Erythroblast (primary cell): ENCODE data around the gene ICE2.

Experiments used
- GATA1 ChIP-seq: IDR thresholded peaks from 2 replicates; pipeline ENCODE4 v1.6.1; 2011; ENCODE audit warnings: low read depth, mild to moderate bottlenecking, control low read depth, low read length, moderate library complexity
- POLR2A ChIP-seq: IDR thresholded peaks from 2 replicates; pipeline ENCODE4 v1.6.1; 2011; ENCODE audit warnings: mild to moderate bottlenecking, low read length

DNA sequence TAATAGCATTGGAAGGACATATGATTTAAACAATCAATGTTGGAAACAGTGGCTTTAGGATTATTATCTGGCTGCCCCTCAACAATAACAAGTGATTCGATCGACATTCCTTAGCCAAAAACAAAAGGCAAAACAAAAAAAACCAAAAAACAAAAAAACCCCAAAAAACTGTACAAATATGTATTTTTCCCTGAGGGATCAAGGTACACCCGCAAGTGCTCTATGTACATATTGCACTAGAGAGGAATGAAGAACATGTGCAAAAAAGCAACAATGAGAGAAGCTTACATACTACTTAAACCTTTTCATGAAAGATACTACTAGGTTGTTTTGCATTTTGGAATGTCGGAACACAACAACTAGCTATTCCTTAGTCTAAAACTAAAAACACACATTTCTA, 14.2 kb upstream of the ICE2 start:
- no peak for TF ChIP-seq POLR2A
- TF ChIP-seq GATA1, result no peak
